ENCODE measurements around the gene MAP3K10.
"Not testable (repeated sequence)": the region's sequence is repeated elsewhere in the genome, so short reads cannot be mapped to it uniquely, and the experiment has no call there.

GRCh38 chr19:40169482-40170302, 21.5 kb upstream of the MAP3K10 start:
- not testable (repeated sequence) for TF ChIP-seq POLR2A (IDR thresholded peaks at IDR 0.05; ENCODE audit: extremely low read depth, insufficient read length); MYC (IDR thresholded peaks at IDR 0.05; ENCODE audit: low read depth, low read length)

Data from NB4 (cell line).